Subcutaneous abdominal adipose tissue (tissue), 5 donors: ENCODE data around the gene SLC4A8.
"Not testable (repeated sequence)": the region's sequence is repeated elsewhere in the genome, so short reads cannot be mapped to it uniquely, and the experiment has no call there.

ENCODE experiments used
- H3K27ac ChIP-seq: one replicate; pipeline ENCODE4 v1.7.0; 2013; ENCODE audit warnings: low read depth, mild to moderate bottlenecking, inconsistent platforms, low read length, moderate library complexity
- H3K27me3 ChIP-seq, 5 donors: one replicate each; pipeline ENCODE4 v1.7.0; 2013; ENCODE audit warnings: low read length in 5 of 5, inconsistent platforms in 1 of 5; ENCODE audit not compliant: control insufficient read depth in 5 of 5, insufficient read depth in 4 of 5
- H3K36me3 ChIP-seq, 5 donors: one replicate each; pipeline ENCODE4 v1.7.0; 2013; ENCODE audit warnings: low read length in 5 of 5; ENCODE audit not compliant: control insufficient read depth in 5 of 5, insufficient read depth in 5 of 5
- H3K4me1 ChIP-seq, 5 donors: one replicate each; pipeline ENCODE4 v1.7.0; 2013; ENCODE audit warnings: low read length in 5 of 5, mild to moderate bottlenecking in 3 of 5, moderate library complexity in 1 of 5; ENCODE audit not compliant: control insufficient read depth in 5 of 5, insufficient read depth in 5 of 5
- H3K4me3 ChIP-seq, 5 donors: one replicate each; pipeline ENCODE4 v1.7.0; 2013; ENCODE audit warnings: low read length in 5 of 5, low read depth in 1 of 5
- H3K9ac ChIP-seq, 5 donors: one replicate each; pipeline ENCODE4 v1.7.0; 2013; ENCODE audit warnings: low read length in 5 of 5, mild to moderate bottlenecking in 4 of 5, moderate library complexity in 3 of 5
- H3K9me3 ChIP-seq, 5 donors: one replicate each; pipeline ENCODE4 v1.7.0; 2013; ENCODE audit warnings: low read length in 5 of 5; ENCODE audit not compliant: control insufficient read depth in 5 of 5
- donor health status: healthy.
- donor health status: healthy.
- donor health status: healthy.
- donor health status: healthy.
- donor health status: healthy.

SLC4A8 gene

GRCh38 chr12:51496895-51497294 lies 72.3 kb downstream of the SLC4A8 start:
- Histone ChIP-seq H3K9ac (no peak overlapping the region), H3K4me3 (no peak overlapping the region), H3K4me1 (no peaks in the 10 kb centered on the region), H3K27me3 (no peaks in the 10 kb centered on the region), H3K9me3 (no peaks in the 10 kb centered on the region), H3K27ac (no peak overlapping the region), H3K36me3 (no peaks in the 10 kb centered on the region)

DNA sequence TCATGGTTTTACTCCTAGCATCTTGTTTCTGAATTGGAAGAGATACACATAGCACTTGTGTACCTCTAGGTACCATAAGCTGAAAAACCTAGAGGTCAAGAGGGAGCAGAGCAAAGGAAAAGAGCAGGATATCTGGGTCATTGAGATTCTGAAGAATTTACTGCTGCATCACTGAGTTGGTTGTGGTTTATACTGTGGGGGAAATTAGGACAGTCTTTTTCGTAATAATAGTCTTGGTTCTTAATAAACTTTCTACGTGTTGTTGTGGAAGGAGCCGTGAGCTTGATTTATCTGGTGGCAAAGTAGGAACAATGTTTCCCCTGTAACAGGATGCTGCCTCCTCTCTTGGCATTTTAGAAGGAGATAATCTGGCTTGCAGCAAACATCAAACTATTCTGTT lies 80.2 kb downstream of the SLC4A8 start:
- H3K27ac ChIP-seq, result no peak overlapping the region
- H3K4me3 ChIP-seq, result no peak overlapping the region
- H3K27me3 ChIP-seq, result peaks cover 0 to 6% (median 0%) of the 10 kb centered on the region in 5 donors
- no peaks in the 10 kb centered on the region for H3K36me3 ChIP-seq
- no peak overlapping the region for H3K9ac ChIP-seq
- no peaks in the 10 kb centered on the region for H3K4me1 ChIP-seq
- H3K9me3 ChIP-seq, result no peaks in the 10 kb centered on the region

GRCh38 chr12:51505360-51506105 lies 80.9 kb downstream of the SLC4A8 start:
- no peak overlapping the region for H3K4me3 ChIP-seq
- no peaks in the 10 kb centered on the region for H3K9me3 ChIP-seq
- H3K9ac ChIP-seq, result no peak overlapping the region
- H3K27ac ChIP-seq, result no peak overlapping the region
- H3K27me3 ChIP-seq, result peaks cover 0 to 6% (median 0%) of the 10 kb centered on the region in 5 donors
- no peaks in the 10 kb centered on the region for H3K4me1 ChIP-seq
- no peaks in the 10 kb centered on the region for H3K36me3 ChIP-seq

DNA sequence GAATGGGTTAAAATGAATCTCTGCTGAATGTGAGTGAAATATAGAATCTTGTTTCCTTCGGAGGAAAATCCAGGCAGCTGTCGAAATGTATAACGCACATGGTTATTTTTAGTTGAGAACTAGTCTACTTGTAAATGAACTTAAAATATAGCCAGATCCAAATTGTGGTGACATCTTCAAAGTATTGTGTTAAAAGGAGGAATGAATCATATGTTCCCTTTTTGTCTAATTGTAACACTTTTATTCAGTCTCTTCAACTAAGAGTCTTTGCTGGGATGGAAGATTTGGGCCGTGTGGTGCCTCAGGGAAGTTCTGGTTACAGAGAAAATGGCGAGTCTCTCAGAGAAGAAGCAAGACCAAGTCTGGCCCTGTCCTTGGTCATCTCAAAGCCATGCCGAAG lies 82.5 kb downstream of the SLC4A8 start:
- Histone ChIP-seq H3K27me3 (peaks cover 0 to 6% (median 2%) of the 10 kb centered on the region in 5 donors), H3K9me3 (no peaks in the 10 kb centered on the region), H3K4me3 (no peak overlapping the region), H3K36me3 (no peaks in the 10 kb centered on the region), H3K9ac (no peak overlapping the region), H3K27ac (no peak overlapping the region), H3K4me1 (no peaks in the 10 kb centered on the region)

DNA sequence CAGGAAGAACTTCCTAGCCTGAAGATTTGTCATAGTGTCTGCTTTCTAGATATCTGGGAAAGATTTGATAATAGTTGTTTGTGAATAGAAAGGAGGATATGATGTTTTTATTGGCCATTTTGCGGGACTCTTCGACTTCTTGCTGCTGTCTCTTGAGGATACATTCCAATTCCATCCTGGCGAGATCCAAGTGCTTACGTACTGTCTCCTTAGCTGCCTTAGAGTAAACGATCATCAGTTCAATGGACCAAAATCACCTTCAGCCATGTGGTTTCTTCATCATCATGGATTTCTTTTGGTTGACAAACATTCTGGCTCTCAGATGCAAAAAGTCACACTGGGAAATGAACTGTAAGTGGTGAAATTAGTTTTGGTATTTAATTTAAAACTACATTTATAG lies 83.7 kb downstream of the SLC4A8 start:
- Histone ChIP-seq H3K36me3 (no peaks in the 10 kb centered on the region), H3K27ac (no peak overlapping the region), H3K4me3 (no peak overlapping the region), H3K9ac (no peak overlapping the region), H3K9me3 (no peaks in the 10 kb centered on the region), H3K27me3 (peaks cover 0 to 9% (median 2%) of the 10 kb centered on the region in 5 donors), H3K4me1 (no peaks in the 10 kb centered on the region)

DNA sequence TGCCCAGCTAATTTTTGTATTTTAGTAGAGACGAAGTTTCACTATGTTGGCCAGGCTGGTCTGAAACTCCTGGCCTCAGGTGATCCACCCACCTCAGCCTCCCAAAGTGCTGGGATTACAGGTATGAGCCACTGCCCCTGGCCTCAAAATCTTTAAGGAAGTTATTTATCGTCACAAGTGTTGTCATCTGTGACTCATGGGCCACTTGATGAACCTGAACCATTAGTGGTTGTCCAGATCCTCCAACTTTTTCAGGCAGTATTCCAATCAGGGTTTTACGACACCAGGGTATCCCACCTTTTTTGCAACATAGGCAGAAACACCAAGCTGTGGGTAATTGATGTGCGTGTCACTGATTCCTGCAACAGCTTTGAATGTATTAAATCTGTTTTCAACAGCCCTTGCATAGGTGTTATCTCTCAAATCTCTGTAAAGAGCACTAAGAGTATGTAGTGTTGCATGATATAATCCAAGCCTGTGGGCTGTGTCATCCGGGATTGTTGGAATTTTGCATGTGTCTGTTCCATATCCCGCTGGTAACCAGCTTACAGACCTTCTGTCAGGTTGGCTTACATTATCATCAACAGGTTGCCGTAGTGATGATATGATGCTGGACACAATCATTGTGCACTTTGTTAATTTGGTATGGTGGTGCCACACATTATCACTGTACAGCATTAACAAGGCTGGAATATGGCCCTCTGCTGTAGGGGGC lies 87.1 kb downstream of the SLC4A8 start:
- H3K9me3 ChIP-seq, result no peaks in the 10 kb centered on the region
- H3K27ac ChIP-seq, result no peak overlapping the region
- H3K9ac ChIP-seq, result no peak overlapping the region
- H3K36me3 ChIP-seq, result no peaks in the 10 kb centered on the region
- H3K27me3 ChIP-seq, result peaks cover 0 to 2% (median 0%) of the 10 kb centered on the region in 5 donors
- H3K4me1 ChIP-seq, result no peaks in the 10 kb centered on the region
- H3K4me3 ChIP-seq, result no peak overlapping the region

- Histone ChIP-seq H3K4me3 (no peak overlapping the region), H3K9me3 (no peaks in the 10 kb centered on the region), H3K27ac (no peak overlapping the region), H3K36me3 (no peaks in the 10 kb centered on the region), H3K4me1 (no peaks in the 10 kb centered on the region), H3K9ac (no peak overlapping the region), H3K27me3 (peaks cover 0 to 2% (median 0%) of the 10 kb centered on the region in 5 donors)
Observed at GRCh38 chr12:51512438-51512837, 87.8 kb downstream of the SLC4A8 start.

GRCh38 chr12:51515037-51515436 lies 90.4 kb downstream of the SLC4A8 start:
- H3K9me3 ChIP-seq, H3K27ac ChIP-seq, H3K36me3 ChIP-seq, H3K4me3 ChIP-seq, H3K9ac ChIP-seq, H3K27me3 ChIP-seq, H3K4me1 ChIP-seq: not testable (repeated sequence)

DNA sequence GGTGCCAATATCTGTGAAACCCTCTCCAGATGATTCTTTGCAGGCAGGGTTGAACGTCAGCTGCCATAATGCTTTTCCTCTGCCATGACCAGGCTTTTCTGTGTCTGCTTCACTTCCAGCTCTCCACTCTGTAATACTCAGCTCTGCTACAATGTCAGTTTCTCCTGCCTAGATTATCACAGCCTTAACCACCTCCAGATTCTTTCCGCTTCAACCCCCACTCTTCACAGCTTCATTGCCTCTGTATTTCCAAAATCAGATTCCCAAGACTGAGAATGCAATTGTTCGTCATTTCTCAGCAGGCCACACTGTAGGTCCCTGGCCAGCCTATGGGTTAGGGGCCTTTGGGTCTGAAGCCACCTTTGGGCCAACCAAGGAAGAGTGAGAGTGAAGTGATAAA lies 92.7 kb downstream of the SLC4A8 start:
- Histone ChIP-seq H3K9me3 (no peaks in the 10 kb centered on the region), H3K9ac (no peak overlapping the region), H3K36me3 (no peaks in the 10 kb centered on the region), H3K27ac (no peak overlapping the region), H3K4me1 (no peaks in the 10 kb centered on the region), H3K4me3 (no peak overlapping the region), H3K27me3 (peaks cover 0 to 4% (median 0%) of the 10 kb centered on the region in 5 donors)

- no peaks in the 10 kb centered on the region for H3K36me3 ChIP-seq
- no peaks in the 10 kb centered on the region for H3K9me3 ChIP-seq
- no peak overlapping the region for H3K27ac ChIP-seq
- no peaks in the 10 kb centered on the region for H3K4me1 ChIP-seq
- no peak overlapping the region for H3K9ac ChIP-seq
- peaks cover 0 to 2% (median 0%) of the 10 kb centered on the region in 5 donors for H3K27me3 ChIP-seq
- H3K4me3 ChIP-seq, result no peak overlapping the region
Observed at GRCh38 chr12:51517800-51518199, 93.2 kb downstream of the SLC4A8 start.
